HEK293 (cell line): Measurements from ENCODE around the gene EFCAB12.
"Not testable (repeated sequence)": the region's sequence is repeated elsewhere in the genome, so short reads cannot be mapped to it uniquely, and the experiment has no call there.

Experiments used
- KLF1 ChIP-seq: fragments of 450-650 bp; formaldehyde crosslinking; IDR thresholded peaks from 2 replicates; pipeline ENCODE4 v1.5.1; 2016; ENCODE audit warnings: missing biosample characterization, missing genetic modification characterization
- REPIN1 ChIP-seq: fragments of 450-650 bp; formaldehyde crosslinking; IDR thresholded peaks from 2 replicates; pipeline ENCODE4 v1.5.1; 2017; ENCODE audit warnings: missing biosample characterization, missing genetic modification characterization, low read depth
- ZBTB21 ChIP-seq: fragments of 450-650 bp; formaldehyde crosslinking; IDR thresholded peaks from 2 replicates; pipeline ENCODE4 v1.5.1; 2017; ENCODE audit warnings: missing biosample characterization, missing genetic modification characterization
- ZBTB49 ChIP-seq: fragments of 450-650 bp; formaldehyde crosslinking; IDR thresholded peaks from 2 replicates; pipeline ENCODE4 v1.5.1; 2016; ENCODE audit warnings: missing biosample characterization, missing genetic modification characterization, low read depth
- ZNF274 ChIP-seq, 2 experiments: fragments of 200-500 bp in 1 of 2; fragments of 450-650 bp in 1 of 2; sonication (Bioruptor generic) in 1 of 2; formaldehyde crosslinking in 1 of 2; IDR thresholded peaks; 2 replicates each; pipeline versions ENCODE4 v1.5.1 to v1.6.1; 2014 to 2016; ENCODE audit warnings: borderline replicate concordance in 1 of 2, inconsistent platforms in 1 of 2, low read length in 1 of 2, missing biosample characterization in 1 of 2, missing genetic modification characterization in 1 of 2
- ZNF501 ChIP-seq: fragments of 450-650 bp; formaldehyde crosslinking; IDR thresholded peaks from 2 replicates; pipeline ENCODE4 v1.5.1; 2016; ENCODE audit warnings: missing biosample characterization, missing genetic modification characterization
- ZNF514 ChIP-seq: fragments of 450-650 bp; formaldehyde crosslinking; IDR thresholded peaks from 2 replicates; pipeline ENCODE4 v1.5.1; 2016; ENCODE audit warnings: missing biosample characterization, missing genetic modification characterization
- ZNF544 ChIP-seq: fragments of 450-650 bp; formaldehyde crosslinking; IDR thresholded peaks from 2 replicates; pipeline ENCODE4 v1.5.0; 2017; ENCODE audit warnings: missing biosample characterization, missing genetic modification characterization
- ZNF561 ChIP-seq: fragments of 450-650 bp; IDR thresholded peaks from 2 replicates; pipeline ENCODE4 v1.5.1; 2018; ENCODE audit warnings: missing biosample characterization, missing genetic modification characterization, borderline replicate concordance
- ZNF768 ChIP-seq: fragments of 450-650 bp; formaldehyde crosslinking; IDR thresholded peaks from 2 replicates; pipeline ENCODE4 v1.5.1; 2018; ENCODE audit warnings: missing biosample characterization, mild to moderate bottlenecking, missing genetic modification characterization
- TF ChIP-seq, protein P1 (sequence below): fragments of 450-650 bp; formaldehyde crosslinking; IDR thresholded peaks from 2 replicates; pipeline ENCODE4 v1.5.1; 2016; ENCODE audit warnings: missing biosample characterization, missing genetic modification characterization
- TF ChIP-seq, protein P2 (sequence below): fragments of 450-650 bp; formaldehyde crosslinking; IDR thresholded peaks from 2 replicates; pipeline ENCODE4 v1.5.1; 2016; ENCODE audit warnings: missing biosample characterization, missing genetic modification characterization
- TF ChIP-seq, protein P3 (sequence below): fragments of 450-650 bp; IDR thresholded peaks from 2 replicates; pipeline ENCODE4 v1.5.1; 2018; ENCODE audit warnings: missing biosample characterization, mild to moderate bottlenecking, missing genetic modification characterization

DNA sequence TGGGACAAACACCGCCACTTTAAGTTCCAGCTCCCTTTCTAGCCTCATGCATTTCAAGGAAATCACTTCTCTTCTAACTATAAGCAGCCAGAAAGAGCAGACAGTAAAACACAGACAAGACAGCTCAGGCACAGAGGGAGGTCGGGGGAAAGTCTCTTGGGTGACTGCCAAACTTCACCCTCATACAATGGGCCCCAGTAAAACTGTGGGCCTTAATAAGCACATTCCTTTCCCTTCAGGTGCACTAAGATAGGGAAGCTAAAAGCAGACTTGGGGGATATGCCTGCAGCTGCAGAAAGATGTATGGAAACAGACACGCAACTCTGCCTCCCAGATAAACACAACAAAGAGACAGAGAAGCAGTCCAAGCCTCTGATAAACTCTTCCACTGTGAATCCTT, 15.2 kb downstream of the EFCAB12 start:
- TF ChIP-seq, protein P1, sequence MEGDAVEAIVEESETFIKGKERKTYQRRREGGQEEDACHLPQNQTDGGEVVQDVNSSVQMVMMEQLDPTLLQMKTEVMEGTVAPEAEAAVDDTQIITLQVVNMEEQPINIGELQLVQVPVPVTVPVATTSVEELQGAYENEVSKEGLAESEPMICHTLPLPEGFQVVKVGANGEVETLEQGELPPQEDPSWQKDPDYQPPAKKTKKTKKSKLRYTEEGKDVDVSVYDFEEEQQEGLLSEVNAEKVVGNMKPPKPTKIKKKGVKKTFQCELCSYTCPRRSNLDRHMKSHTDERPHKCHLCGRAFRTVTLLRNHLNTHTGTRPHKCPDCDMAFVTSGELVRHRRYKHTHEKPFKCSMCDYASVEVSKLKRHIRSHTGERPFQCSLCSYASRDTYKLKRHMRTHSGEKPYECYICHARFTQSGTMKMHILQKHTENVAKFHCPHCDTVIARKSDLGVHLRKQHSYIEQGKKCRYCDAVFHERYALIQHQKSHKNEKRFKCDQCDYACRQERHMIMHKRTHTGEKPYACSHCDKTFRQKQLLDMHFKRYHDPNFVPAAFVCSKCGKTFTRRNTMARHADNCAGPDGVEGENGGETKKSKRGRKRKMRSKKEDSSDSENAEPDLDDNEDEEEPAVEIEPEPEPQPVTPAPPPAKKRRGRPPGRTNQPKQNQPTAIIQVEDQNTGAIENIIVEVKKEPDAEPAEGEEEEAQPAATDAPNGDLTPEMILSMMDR (tag by site-specific recombination): not testable (repeated sequence)
- TF ChIP-seq ZNF768 (tag by site-specific recombination); REPIN1; ZNF514; ZBTB21 (tag by site-specific recombination); ZNF501 (tag by site-specific recombination); ZNF274 (IDR thresholded peaks at IDR 0.05; ENCODE audit: low read length); ZNF274 (tag by site-specific recombination; IDR thresholded peaks at IDR 0.05; ENCODE audit: borderline replicate concordance); KLF1 (tag by site-specific recombination); ZNF544 (tag by site-specific recombination); ZBTB49 (tag by site-specific recombination); ZNF561 (tag by site-specific recombination): not testable (repeated sequence)
- TF ChIP-seq, protein P2, sequence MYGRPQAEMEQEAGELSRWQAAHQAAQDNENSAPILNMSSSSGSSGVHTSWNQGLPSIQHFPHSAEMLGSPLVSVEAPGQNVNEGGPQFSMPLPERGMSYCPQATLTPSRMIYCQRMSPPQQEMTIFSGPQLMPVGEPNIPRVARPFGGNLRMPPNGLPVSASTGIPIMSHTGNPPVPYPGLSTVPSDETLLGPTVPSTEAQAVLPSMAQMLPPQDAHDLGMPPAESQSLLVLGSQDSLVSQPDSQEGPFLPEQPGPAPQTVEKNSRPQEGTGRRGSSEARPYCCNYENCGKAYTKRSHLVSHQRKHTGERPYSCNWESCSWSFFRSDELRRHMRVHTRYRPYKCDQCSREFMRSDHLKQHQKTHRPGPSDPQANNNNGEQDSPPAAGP (tag by site-specific recombination): not testable (repeated sequence)
- TF ChIP-seq, protein P3, sequence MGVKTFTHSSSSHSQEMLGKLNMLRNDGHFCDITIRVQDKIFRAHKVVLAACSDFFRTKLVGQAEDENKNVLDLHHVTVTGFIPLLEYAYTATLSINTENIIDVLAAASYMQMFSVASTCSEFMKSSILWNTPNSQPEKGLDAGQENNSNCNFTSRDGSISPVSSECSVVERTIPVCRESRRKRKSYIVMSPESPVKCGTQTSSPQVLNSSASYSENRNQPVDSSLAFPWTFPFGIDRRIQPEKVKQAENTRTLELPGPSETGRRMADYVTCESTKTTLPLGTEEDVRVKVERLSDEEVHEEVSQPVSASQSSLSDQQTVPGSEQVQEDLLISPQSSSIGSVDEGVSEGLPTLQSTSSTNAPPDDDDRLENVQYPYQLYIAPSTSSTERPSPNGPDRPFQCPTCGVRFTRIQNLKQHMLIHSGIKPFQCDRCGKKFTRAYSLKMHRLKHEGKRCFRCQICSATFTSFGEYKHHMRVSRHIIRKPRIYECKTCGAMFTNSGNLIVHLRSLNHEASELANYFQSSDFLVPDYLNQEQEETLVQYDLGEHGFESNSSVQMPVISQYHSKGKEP (tag by site-specific recombination): not testable (repeated sequence)
